Epithelial cell of proximal tubule (primary cell): ENCODE measurements around the gene HSPB7. TPM values are rescaled to one million over a fixed set of nuclear protein-coding genes. Genes with fewer than 3 reads are reported as not detected.

Experiments
- DNase-seq: peaks from one replicate; pipeline ENCODE4 v3.0.0-alpha.2; 2011; ENCODE audit warnings: low read depth
- H3K4me3 ChIP-seq: 2 replicates; pipeline ENCODE4 v1.5.1; 2011; ENCODE audit warnings: low read depth, mild to moderate bottlenecking, low read length
- total RNA-seq: library from RNA; depleted of rRNA; stranded (reverse); fragments of >200 nt; gene quantifications from 2 replicates; pipeline ENCODE4 v1.2.3, GENCODE V29; 2015
- TF ChIP-seq, protein P1 (sequence below): conservative IDR thresholded peaks from 2 replicates; pipeline ENCODE4 v1.5.1; 2012; ENCODE audit warnings: low read depth, mild to moderate bottlenecking, low read length

Gene HSPB7
- total RNA-seq, 1 donor from 2014 or later: not detected

DNA sequence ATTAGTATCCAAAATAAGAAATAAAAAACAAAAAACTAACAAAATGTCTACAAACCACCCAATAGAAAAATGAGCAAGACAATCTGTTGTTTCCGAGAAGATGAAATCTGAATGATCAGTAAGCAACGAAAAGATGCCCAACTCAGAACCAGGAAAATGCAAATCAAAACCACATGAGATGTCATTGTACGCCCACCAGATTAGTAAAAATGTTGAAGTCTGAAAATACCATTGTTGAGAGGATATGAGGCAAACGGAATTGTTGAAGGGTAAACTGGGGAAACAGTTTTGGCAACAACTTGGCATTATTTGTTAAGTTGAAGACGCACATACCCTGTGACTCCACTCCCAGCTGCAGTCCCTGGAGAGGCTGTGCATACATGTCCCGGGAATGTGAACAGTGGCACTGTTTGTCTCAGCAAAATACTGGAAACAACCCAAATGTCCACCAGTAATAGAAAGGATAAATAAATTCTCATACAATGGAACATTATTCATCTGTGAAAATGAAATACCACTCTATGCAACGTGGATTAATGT, 52.5 kb downstream of the HSPB7 start:
- H3K4me3 ChIP-seq: no peak overlapping the region
- no peak for DNase-seq
- TF ChIP-seq, protein P1, sequence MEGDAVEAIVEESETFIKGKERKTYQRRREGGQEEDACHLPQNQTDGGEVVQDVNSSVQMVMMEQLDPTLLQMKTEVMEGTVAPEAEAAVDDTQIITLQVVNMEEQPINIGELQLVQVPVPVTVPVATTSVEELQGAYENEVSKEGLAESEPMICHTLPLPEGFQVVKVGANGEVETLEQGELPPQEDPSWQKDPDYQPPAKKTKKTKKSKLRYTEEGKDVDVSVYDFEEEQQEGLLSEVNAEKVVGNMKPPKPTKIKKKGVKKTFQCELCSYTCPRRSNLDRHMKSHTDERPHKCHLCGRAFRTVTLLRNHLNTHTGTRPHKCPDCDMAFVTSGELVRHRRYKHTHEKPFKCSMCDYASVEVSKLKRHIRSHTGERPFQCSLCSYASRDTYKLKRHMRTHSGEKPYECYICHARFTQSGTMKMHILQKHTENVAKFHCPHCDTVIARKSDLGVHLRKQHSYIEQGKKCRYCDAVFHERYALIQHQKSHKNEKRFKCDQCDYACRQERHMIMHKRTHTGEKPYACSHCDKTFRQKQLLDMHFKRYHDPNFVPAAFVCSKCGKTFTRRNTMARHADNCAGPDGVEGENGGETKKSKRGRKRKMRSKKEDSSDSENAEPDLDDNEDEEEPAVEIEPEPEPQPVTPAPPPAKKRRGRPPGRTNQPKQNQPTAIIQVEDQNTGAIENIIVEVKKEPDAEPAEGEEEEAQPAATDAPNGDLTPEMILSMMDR: no peak

Other genes starting within 250 kb of the HSPB7 start
- gene UQCRHL, start 210.4 kb downstream of the HSPB7 start, total RNA-seq: 1.4 and 2.0 TPM in 2 replicates
- gene SPEN, start 170.3 kb downstream of the HSPB7 start, total RNA-seq: 10.4 and 10.6 TPM in 2 replicates
- gene ZBTB17, start 41.9 kb downstream of the HSPB7 start, total RNA-seq: 22.5 and 23.6 TPM in 2 replicates
- gene SRARP, start 13.8 kb downstream of the HSPB7 start, total RNA-seq: not detected in 2 replicates
- gene CLCNKA, start 4.0 kb upstream of the HSPB7 start, total RNA-seq: 0.14 TPM in 1 of 2 replicates, not detected in the other
- gene CLCNKB, start 25.7 kb upstream of the HSPB7 start, total RNA-seq: 0.98 TPM in 1 of 2 replicates, not detected in the other
- 0.46 TPM in 1 of 2 replicates, not detected in the other for gene FAM131C, start 55.6 kb upstream of the HSPB7 start, total RNA-seq
- 112 and 131 TPM in 2 replicates for gene EPHA2, start 138.0 kb upstream of the HSPB7 start, total RNA-seq
- gene ARHGEF19, start 194.6 kb upstream of the HSPB7 start, total RNA-seq: 7.9 and 14.3 TPM in 2 replicates
- 2.5 and 2.8 TPM in 2 replicates for gene CPLANE2, start 219.1 kb upstream of the HSPB7 start, total RNA-seq